ENCODE data around the gene NDE1.
A peak's percentile ranks its signal among the peaks of the same experiment; 100 is the strongest.

Gene NDE1

GRCh38 chr16:15769239-15769638, 119.2 kb downstream of the NDE1 start:
- DNase-seq (ENCODE audit: low spot score) = no peak

DNA sequence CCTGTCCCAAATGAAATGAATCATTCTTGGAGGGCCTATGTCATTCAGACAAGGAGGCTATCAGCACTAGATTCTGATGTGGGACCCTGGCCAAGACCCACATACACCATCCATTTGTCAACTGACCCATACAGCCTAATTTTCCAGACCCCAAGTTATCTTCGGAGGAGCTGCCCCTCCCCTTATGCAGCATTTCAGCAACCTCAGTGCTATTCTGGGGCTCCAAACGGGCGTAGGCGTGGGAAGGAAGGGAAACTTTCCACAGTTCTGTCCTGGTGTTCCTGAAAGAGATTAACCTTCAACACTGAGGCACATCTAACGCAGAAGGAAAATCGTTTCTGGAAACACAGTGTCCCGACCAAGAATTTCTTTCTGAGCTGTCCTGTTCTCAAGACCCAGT, 120.1 kb downstream of the NDE1 start:
- no peak for DNase-seq (ENCODE audit: low spot score)

- DNase-seq (ENCODE audit: low spot score) = no peak
These were observed 120.5 kb downstream of the NDE1 start for GRCh38 chr16:15770512-15770911.

DNA sequence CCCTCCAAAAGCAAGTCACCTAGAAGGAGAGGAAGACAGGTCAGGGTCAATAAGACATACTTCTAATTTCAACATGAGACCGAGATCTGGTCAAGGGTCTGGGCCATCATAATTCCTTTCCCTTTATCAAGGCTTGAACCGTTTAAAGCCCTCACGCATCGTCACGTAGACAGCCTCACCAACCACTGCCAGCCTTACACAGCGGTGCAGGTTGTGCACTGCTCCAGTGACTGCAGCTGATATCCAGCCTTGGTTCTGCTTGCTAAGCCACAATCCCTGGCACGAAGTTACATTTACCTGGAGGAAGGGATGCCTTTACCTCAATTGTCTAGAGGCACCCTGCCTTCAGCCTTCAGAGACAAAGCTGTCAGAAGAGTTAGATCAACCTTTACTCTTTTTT, 121.6 kb downstream of the NDE1 start:
- DNase-seq (ENCODE audit: low spot score) = no peak

DNA sequence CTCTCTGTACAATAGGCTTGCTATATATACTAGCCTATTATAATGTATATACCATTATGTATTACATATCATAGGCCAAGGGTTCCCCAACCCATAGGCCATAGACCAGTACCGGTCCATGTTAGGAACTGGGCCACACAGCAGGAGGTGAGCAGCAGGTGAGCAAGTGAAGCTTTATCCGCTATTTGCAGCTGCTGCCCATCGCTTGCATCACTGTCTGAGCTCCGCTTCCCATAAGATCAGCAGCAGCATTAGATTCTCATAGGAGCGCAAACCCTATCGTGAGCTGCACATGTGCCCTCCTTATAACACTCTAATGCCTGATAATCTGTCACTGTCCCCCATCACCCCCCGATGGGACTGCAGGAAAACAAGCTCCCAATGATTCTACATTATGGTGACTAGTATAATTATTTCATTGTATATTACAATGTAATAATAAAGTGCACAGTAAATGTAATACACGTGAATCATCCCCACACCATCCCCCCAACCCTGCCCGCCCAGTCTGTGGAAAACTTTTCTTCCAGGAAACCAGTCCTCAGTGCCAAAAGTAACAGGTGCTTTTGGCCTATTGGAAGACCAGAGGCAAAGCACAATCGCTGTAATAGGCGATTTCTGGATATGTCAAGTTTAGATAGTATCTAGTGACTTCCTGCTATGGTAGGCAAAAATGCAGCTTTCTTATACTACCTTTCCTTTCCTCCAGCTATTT, 122.7 kb downstream of the NDE1 start:
- no peak for DNase-seq (ENCODE audit: low spot score)

GRCh38 chr16:15773968-15774367, 123.9 kb downstream of the NDE1 start:
- no peak for DNase-seq (ENCODE audit: low spot score)

DNA sequence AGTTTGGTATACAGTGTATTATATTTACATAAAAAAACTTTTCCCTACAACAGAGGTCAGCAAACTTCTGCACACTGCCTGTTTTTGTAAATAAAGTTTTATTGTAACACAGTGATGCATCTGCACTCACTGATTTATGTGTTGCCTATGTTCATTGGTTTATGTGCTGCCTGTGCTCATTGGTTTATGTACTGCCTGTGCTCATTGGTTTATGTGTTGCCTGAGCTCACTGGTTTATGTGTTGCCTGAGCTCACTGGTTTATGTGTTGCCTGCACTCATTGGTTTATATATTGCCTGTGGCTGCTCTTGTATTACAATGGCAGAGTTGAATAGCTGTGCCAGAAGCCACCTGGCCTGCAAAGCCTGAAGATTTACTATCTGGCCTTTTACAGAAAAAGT, 125.2 kb downstream of the NDE1 start:
- DNase-seq (ENCODE audit: low spot score) = peak; percentile 57

GRCh38 chr16:15775663-15776304, 125.7 kb downstream of the NDE1 start:
- no peak for DNase-seq (ENCODE audit: low spot score)
